RWPE2 (cell line): ENCODE measurements around the gene SESN3.
A peak's percentile ranks its signal among the peaks of the same experiment; 100 is the strongest.

ENCODE experiments used
- ATAC-seq: fragments of 200-7000 bp; cut with Tn5 transposase; 3 replicates; pipeline ENCODE4 v1.9.1; 2021; ENCODE audit warnings: low read depth
- DNase-seq: peaks from one replicate; pipeline ENCODE4 v3.0.0-alpha.2; 2020; ENCODE audit warnings: low spot score
- H3K27ac ChIP-seq: fragments of 450-650 bp; 2 replicates; pipeline ENCODE4 v1.5.1; 2017; ENCODE audit warnings: mild to moderate bottlenecking; ENCODE audit not compliant: poor library complexity, severe bottlenecking
- H3K27me3 ChIP-seq: fragments of 250-450 bp; sonication (Bioruptor Pico); 2 replicates; pipeline ENCODE4 v1.5.1; 2021; ENCODE audit warnings: mild to moderate bottlenecking, moderate library complexity; ENCODE audit not compliant: insufficient read depth, poor library complexity, severe bottlenecking
- H3K36me3 ChIP-seq: fragments of 250-450 bp; sonication (Bioruptor Pico); 2 replicates; pipeline ENCODE4 v1.5.1; 2020; ENCODE audit warnings: low read depth, mild to moderate bottlenecking, moderate library complexity
- H3K4me1 ChIP-seq: fragments of 250-450 bp; sonication (Bioruptor Pico); 2 replicates; pipeline ENCODE4 v1.5.1; 2021; ENCODE audit warnings: mild to moderate bottlenecking, moderate library complexity; ENCODE audit not compliant: insufficient read depth, poor library complexity, severe bottlenecking
- H3K4me3 ChIP-seq: fragments of 250-450 bp; sonication (Bioruptor Pico); 2 replicates; pipeline ENCODE4 v1.5.1; 2021; ENCODE audit warnings: mild to moderate bottlenecking, moderate library complexity; ENCODE audit not compliant: severe bottlenecking
- H3K9me3 ChIP-seq: fragments of 250-450 bp; sonication (Bioruptor Pico); 2 replicates; pipeline ENCODE4 v1.5.1; 2021; ENCODE audit warnings: mild to moderate bottlenecking, moderate library complexity; ENCODE audit not compliant: severe bottlenecking
- CTCF ChIP-seq: fragments of 450-650 bp; IDR thresholded peaks from one replicate; pipeline ENCODE4 v1.5.1; 2017; ENCODE audit warnings: mild to moderate bottlenecking, moderate library complexity; ENCODE audit not compliant: poor library complexity, severe bottlenecking

Gene SESN3

GRCh38 chr11:95248666-95249467 is 17.9 kb upstream of the SESN3 start:
- ATAC-seq (no peak), DNase-seq (no peak)
- peaks cover 14% of the 10 kb centered on the region for H3K4me1 ChIP-seq
- H3K27ac ChIP-seq, result no peak overlapping the region
- H3K9me3 ChIP-seq, result no peaks in the 10 kb centered on the region
- no peak overlapping the region for H3K4me3 ChIP-seq
- H3K27me3 ChIP-seq, result no peaks in the 10 kb centered on the region
- H3K36me3 ChIP-seq, result no peaks in the 10 kb centered on the region
- TF ChIP-seq CTCF, result no peak

- DNase-seq, result no peak
- ATAC-seq, result no peak
- H3K27ac ChIP-seq, result no peak overlapping the region
- H3K36me3 ChIP-seq, result no peaks in the 10 kb centered on the region
- H3K4me3 ChIP-seq, result no peak overlapping the region
- H3K9me3 ChIP-seq, result no peaks in the 10 kb centered on the region
- H3K27me3 ChIP-seq, result no peaks in the 10 kb centered on the region
- peaks cover 12% of the 10 kb centered on the region for H3K4me1 ChIP-seq
- no peak for TF ChIP-seq CTCF
Observed at GRCh38 chr11:95247883-95248282, 16.9 kb upstream of the SESN3 start.

- no peak overlapping the region for H3K27ac ChIP-seq
- H3K9me3 ChIP-seq, result no peaks in the 10 kb centered on the region
- no peak overlapping the region for H3K4me3 ChIP-seq
- peaks cover 12% of the 10 kb centered on the region for H3K4me1 ChIP-seq
- DNase-seq (no peak), ATAC-seq (no peak)
- H3K27me3 ChIP-seq, result no peaks in the 10 kb centered on the region
- TF ChIP-seq CTCF, result no peak
- H3K36me3 ChIP-seq, result no peaks in the 10 kb centered on the region
Observed at GRCh38 chr11:95247127-95247684, 16.2 kb upstream of the SESN3 start.

GRCh38 chr11:95245581-95245980 is 14.6 kb upstream of the SESN3 start:
- H3K9me3 ChIP-seq, result no peaks in the 10 kb centered on the region
- peaks cover 12% of the 10 kb centered on the region for H3K4me1 ChIP-seq
- no peak overlapping the region for H3K4me3 ChIP-seq
- ATAC-seq (no peak), DNase-seq (no peak)
- TF ChIP-seq CTCF, result no peak
- H3K27ac ChIP-seq, result peak overlapping the region; percentile 60
- no peaks in the 10 kb centered on the region for H3K27me3 ChIP-seq
- H3K36me3 ChIP-seq, result no peaks in the 10 kb centered on the region

- TF ChIP-seq CTCF, result no peak
- Histone ChIP-seq H3K27ac (peak overlapping the region; percentile 60), H3K36me3 (no peaks in the 10 kb centered on the region), H3K27me3 (no peaks in the 10 kb centered on the region), H3K9me3 (no peaks in the 10 kb centered on the region), H3K4me1 (peaks cover 12% of the 10 kb centered on the region), H3K4me3 (no peak overlapping the region)
- DNase-seq (peak; percentile 68), ATAC-seq (peak; percentile 100)
Observed at GRCh38 chr11:95245038-95245437, 14.0 kb upstream of the SESN3 start.
